ENCODE data around the gene TMEM250.
"Not testable (repeated sequence)": the region's sequence is repeated elsewhere in the genome, so short reads cannot be mapped to it uniquely, and the experiment has no call there.

The TMEM250 gene

DNA sequence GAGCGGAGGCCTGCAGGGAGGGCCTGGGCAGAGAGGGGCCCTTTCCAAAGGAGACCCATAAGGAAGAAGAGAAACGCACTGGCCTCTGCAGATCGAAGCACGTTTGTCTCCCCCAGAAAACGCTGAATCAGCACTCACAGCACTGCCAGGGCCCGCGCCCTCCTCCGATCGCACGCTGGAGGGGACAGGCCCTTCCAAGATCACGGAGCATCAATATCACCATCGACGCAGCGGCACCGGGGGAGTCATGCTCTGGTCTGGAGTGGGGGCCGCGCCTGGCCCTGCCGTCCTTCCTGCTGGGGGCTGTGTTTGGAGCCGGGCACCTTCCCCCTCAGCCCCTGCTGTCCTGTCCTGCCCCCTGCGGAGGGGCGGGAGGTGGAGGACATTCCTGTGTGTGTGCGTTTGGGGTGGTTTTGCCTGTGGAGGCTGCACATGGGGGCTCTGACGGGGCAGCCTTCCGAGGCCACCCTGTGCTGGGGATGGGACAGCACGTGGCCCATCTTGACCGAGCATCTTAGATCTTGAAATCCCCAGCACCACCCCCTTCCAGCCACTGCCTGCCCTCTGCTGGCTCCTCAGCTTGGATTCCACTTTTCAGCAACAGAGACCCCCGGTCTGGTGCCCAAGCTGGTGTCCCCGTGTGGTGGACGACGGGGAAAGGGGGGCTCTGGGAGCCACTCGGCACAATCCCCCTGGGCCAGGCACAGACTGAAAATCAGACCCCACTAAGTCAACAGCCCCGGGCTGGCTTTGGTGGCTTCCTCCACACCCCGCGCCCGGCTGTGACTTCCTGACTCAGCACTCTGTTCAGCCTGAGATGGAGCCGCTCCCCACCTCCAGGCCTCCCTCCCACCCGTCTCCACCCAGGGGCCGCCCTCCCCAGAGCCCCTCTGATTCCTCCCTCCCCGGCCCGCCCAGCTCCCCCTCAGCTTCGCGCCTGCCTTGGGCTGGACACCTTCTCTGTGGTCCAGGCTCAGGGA, 8.3 kb downstream of the TMEM250 start:
- peak; percentile 46 for DNase-seq

DNA sequence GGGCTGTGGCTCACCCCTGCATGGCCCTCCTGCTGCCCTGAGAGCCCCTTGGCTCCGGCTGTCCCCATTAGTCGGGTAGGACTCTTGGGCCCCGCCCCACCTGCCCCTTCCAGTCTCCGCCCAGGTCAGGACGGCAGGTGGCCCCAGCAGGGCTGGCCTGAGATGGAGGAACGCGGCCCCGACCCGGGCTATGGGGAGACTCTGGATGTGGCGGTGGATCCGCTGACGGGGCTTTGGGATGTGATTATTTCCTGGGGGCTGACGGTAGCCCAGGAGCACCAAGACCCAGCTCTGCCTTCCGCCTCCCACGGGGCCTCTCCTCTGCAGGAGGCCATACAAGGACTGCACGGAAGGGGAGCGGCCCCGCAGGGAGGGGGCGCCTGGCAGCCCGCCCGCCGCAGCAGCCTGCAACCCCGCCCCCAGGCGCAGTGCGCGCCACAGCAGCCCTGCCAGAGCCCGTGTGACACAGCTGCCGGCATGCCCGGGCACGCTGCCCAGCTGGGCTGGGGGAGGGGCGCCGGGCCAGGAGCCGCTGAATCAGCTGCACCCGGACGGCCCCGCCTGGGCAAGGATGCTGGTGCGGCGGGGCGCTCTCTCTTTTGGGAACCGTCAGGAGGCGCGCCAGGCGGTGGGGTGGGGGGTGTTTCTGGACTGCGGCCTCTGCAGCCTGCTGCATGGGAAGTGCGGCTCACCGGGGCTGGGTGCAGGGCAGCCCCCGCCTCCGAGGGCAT, 9.2 kb downstream of the TMEM250 start:
- peak; percentile 91 for DNase-seq

DNA sequence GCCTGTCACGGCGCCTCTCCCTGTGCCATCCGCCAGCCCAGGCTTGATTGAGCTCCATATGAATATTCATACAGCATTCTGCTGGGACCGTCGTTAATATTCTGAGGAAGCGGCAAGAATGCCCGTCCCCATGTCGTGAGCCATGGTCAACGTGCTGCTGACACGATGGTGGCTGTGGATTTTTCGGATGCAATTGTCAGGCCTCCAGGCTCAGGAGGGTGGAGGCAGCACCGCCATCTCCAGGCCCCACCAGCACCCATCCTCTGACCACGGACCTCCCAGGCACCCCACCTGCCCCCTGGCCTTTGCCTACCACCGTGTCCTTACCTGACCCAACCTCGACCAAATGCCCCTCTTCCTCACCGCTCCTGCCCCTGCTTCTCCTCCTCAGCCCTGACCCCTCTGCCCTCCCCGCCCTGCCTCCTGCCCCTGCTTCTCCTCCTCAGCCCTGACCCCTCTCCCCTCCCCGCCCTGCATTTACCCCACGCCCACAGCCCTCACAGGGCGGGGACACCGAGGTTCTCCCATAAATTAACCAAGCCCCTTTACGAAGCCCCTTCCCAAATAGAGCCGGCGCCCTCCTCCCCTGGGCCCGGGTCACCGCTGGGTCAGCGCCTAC, 9.9 kb downstream of the TMEM250 start:
- no peak for DNase-seq

DNA sequence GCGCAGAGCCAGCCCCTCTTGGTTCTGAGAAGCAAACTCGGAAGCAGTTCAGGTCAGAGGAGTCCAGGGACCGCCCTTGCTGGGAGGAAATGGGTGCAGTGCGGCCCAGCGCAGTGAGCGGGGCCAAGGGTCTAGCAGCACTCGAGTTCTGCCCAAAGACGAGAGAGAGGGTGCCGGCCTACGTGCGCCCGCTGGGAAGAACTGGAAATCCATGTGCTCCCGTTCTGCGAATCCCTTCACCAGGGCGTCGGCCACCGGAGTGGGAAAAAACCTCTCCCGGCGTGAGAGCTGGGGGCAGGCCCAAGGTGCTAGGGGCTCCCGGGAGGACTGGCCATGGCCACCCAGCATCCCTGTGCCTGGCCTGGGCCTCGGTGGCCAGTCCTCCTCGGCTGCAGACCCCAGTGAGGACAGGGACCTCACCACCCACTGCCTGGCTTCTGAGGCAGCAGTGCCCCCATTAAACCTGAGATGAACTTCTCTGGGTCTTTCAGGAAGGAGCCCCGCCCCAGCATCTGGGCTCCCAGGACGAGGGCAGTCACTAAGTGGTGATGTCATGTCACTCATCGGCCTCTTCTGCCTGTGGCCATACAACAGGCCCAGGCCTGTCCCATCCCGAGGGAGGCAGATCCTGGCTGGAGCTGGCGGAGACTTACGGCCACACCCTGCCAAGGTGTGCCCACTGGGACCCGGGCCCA, 10.6 kb downstream of the TMEM250 start:
- no peak for DNase-seq

DNA sequence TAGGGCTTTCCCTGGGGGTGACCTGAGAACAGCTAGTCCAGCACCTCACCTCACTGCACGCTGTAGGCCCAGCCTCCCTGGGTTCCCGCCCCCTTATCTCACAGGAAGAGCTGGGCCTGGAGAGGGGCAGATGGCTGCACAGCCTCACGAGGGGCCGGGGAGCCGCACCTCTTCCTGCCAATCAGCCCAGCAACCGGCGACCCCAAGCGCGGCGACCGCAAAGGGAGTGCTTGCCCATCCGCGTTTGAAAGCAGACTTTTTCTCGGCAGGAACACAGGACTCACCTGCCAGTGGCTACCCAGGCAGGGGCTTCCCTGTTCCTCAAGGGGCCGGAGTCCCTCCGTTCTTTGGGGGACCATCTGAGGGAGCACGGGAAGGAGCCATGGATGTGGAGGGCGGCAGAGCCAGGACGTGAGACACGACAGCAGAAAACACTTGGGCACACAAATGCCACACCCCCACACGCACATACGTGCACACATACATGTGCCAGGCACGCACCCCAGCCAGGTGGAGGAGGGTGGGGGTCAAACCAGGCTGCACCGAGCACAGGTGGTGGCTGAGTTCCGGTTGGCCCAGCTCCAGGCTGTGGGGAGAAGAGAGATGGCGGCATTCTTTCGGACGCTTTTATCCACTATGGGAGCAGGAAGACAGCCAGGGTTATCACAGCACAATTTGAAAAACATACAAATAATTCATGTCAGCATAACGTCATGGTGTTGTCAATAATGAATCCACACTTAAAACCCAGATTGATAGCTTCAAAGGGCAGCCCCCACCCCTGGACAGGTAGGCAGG, 11.3 kb downstream of the TMEM250 start:
- peak; percentile 33 for DNase-seq

GRCh38 chr9:136105398-136106135, 13.1 kb downstream of the TMEM250 start:
- DNase-seq: no peak

DNA sequence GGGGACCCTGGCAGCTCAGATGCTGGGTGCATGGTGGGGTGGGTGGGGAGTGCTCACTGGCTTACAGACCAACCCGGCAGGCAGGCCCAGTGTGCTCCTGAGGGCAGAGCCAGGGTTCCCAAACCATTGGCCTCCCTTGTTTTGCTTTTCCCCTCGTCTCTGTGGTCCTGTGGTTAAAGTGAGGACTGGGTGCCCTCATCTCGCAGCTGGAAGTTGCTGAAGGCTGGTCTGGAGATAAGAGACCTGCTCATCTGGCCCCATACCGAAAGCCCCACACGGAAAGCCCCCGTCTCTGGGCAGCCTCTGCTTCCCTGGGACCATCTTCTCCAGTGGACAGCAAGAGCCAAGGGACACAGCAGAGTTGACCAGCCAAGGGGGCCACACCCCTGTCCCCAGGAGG, 13.8 kb downstream of the TMEM250 start:
- DNase-seq: no peak

DNA sequence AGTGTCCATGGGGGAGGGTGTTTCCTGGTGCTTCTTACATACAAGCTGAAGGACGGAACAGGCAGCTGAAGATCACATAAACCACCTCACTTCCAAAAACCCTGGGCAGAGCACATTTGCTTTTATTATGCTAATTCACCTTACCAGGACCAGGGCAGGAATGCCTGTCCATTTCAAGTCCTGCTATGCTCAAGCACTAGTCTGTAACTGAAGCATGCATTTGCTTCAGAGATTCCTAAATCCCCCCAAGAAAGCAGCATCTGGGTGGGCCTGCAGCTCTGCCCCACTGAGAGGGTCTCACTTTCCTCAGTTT, 14.2 kb downstream of the TMEM250 start:
- no peak for DNase-seq

DNA sequence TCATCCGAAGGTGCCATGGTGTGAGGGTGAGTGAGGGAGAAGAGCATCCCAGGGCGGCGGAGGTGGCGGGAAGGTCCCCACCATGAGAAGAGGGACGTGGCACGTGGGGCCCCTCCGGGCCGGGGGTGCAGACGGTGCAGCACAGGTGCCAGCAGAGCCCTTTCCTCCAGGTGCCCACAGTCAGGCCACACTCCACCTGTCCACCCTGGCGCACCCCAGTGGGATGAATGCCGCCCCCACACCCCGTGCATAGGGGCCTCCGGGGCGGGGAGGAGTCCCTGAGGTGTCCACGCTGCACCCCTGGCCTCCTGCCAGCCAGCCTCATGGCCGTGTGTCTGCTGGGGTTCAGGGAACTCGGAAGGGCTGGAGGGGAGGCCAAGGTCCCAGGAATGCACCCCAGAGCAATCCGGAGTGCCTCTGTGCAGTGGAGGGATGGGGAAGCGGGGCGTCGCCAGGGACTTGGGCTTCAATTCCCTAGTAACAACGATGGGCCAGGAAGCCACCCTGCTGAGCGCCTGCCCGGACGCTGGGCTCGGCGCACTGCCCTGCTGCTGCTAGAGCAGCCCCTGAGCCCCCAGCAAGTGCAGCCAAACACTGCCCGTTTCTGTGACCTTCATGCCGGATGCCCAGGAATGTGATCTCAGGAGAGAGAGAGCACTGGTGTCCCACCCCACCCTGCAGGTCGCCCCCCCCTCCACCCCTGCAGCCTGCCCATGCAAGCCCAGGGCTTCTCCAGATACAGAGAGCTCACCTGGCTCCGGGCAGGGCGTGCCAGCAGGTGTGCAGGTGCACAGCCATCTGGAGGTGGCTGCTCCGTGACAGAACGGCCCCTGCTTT, 14.8 kb downstream of the TMEM250 start:
- no peak for DNase-seq

- not testable (repeated sequence) for DNase-seq
Observed at GRCh38 chr9:136101615-136102074, 17.0 kb downstream of the TMEM250 start.

DNA sequence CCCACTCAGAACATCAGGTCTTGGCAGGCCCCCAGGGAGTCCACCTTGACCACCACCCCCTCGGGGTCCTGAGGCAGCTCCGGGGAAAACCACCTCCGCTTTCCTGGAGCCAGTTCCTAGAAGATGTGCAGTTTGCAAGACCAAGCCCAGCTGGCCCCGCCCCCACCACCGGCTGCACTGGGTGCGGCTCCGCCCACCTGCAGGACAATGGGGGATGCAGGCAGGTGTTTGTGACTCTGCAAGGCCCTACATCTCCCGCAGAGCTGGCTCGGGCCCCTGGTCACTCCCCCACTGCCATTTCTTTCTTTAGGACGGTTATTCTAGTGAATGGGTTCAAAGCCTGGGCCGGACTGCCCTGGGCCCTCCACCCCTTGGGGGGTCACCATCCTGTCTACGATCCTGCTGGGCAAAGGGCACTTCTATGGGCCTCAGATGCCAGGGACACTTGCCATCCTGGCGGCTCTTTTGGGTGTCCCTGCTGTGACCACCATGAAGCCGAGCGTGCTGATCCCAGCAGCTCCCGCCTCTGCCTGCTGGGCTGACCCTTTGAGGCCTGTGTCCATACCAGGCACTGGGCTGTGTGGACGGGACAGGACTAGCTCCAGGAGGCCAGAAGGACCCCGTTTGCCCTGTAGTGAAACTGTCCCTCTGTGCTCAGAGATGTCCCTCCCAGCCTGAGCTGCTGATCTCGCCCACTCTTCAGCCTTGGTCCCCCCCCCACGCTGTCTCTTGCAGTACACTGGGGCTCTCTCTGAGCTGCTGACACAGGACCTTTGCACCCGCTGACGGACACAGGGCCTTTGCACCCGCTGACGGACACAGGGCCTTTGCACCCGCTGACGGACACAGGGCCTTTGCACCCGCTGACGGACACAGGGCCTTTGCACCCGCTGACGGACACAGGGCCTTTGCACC, 17.7 kb downstream of the TMEM250 start:
- no peak for DNase-seq

DNA sequence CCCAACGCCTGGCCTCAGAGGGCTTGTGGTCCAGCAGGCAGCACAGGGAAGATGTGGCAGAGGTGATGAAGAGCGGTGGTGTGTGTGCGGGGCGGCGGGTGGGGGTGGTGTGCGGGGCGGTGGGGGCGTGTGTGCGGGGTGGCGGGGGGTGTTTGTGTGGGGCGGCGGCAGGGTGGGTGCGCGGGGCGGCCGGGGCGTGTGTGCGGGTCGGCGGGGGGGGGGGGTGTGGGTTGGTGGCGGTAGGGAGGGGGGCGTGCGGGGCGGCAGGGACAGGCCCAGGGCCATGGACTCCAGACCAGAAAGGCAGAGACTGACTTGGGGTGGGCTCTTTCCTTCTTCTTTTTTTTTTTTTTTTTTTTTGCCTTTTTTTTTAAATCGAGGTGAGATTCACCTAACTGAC, 19.1 kb downstream of the TMEM250 start:
- DNase-seq: no peak

DNA sequence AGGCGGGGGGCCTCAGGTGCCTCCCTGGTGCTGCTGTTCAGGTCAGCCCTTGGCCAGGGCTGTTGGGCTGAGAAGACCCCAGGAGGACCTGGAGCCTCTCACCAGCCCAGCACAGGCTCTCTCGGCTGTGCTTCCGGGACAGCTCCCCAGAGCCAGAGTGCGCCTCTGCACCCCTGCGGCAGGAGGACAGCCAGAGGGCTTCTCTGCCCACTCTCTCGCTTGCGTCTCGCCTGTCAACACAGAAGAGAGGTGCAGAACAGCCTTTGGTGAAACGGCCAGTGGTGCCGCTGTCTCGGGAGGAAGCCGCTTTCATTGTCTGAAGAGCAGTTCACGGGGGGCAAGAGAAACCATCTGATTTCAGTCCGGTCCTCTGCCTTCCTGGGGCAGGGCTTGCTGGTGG, 19.8 kb downstream of the TMEM250 start:
- DNase-seq: no peak

GRCh38 chr9:136098210-136098609, 20.5 kb downstream of the TMEM250 start:
- no peak for DNase-seq

DNA sequence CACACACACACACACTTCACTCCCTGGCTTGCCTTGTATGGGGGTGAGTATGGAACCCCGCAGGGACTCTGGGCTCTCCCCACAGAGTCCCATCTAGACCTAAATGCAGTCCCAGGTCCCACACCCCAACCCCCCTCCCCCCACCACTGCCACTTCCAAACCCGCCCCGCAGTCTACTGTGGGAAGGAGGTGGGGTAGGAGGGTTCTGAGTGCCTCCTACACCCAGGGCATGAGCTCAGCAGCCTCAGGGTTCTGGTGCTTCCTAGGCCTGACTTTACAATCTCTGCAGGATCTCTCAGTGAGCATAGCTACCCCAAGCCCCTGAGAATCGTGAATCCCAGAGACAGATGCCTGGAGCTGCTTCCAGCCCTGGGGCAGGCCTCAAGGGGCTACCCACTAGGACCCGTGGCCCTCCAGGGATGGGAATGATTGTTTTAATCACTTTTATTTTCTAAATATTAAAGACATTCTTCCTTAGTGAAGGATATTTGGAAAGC, 22.1 kb downstream of the TMEM250 start:
- DNase-seq: no peak

DNA sequence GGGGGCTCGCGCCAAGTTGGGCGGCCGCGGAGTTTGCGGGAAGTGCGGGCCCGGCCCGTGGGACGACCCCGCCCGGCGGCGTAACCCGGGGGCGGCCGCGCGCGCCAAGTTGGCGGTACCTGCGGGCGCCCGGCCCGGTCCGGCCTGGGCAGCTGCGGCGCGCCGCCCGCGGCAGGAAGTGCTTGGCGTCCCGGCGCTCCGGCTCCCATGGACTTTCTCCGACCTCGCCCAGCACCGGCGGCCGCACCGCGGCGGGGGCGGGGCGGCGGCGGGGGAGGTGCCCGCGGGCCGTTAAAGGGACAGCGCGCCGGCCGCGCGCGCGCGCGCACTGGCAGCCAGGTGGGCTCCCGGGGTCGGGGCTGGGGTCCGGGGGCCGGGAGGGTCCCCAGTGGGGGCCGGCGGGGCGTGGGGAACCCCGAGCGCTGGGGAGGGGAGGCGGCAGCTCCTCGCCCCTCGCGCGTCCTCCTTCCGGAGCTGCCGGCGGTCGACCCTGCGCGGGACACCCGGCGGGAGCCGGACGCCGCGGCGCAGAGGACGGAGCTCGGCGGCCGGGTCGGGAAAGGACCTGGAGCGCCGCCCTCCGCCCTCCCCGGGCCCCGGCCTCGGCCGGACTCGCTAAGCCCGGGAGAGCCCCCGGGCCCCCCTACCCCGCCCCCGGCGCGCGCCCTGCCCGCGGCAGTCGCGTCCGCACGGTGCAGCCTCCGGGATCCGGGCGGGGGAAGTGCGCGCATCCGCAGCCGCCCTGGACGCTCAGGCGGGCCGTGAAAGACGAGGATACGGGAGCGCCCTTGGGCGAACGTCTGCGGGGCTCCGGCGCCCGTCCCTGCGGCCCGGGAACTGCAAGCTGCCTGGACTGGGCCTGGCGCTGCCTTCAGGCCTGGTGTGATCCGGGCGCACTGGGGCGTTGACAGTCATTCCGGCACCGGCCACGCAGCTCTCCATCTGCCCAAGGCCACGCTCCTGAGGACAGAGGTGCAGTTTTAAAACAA, 23.3 kb downstream of the TMEM250 start, which contains the start of gene NACC2:
NACC2 (minus strand) TSS at position 220 of the 989 bp plus-strand sequence. CDS start 44,768 bp downstream, outside the sequence.
- peak; percentile 32 for DNase-seq

Measured in stimulated activated CD4-positive, alpha-beta T cell treated with anti-CD3 and anti-CD28 coated beads, Interleukin-4, amount 100 ng/mL, for 1 hour (primary cell).